Left lung (tissue), 14 donors: ENCODE measurements around the gene FHL2. TPM values are rescaled to one million over a fixed set of nuclear protein-coding genes. Genes with fewer than 3 reads are reported as not detected.
A peak's percentile ranks its signal among the peaks of the same experiment; 100 is the strongest.

Experiments
- ATAC-seq: fragments of 200-7000 bp; cut with Tn5 transposase; one replicate; pipeline ENCODE4 v1.9.1; 2020; ENCODE audit warnings: moderate library complexity
- DNase-seq, 4 donors: peaks; one replicate each; pipeline ENCODE4 v3.0.0-alpha.2; 2013 to 2020
- H3K27ac ChIP-seq, 2 donors: fragments of 200-600 bp; sonication (generic) in 1 of 2; one replicate each; pipeline versions ENCODE4 v1.5.0 to v1.8.0; 2020 to 2021
- H3K27me3 ChIP-seq, 2 donors: fragments of 200-600 bp; sonication (generic) in 1 of 2; one replicate each; pipeline versions ENCODE4 v1.5.0 to v1.8.0; 2020 to 2021
- H3K36me3 ChIP-seq, 2 donors: fragments of 200-600 bp; sonication (generic) in 1 of 2; one replicate each; pipeline versions ENCODE4 v1.5.0 to v1.8.0; 2020 to 2021
- H3K4me1 ChIP-seq, 2 donors: fragments of 200-600 bp; one replicate each; pipeline ENCODE4 v1.8.0; 2021
- H3K4me3 ChIP-seq, 2 donors: fragments of 200-600 bp; sonication (generic) in 1 of 2; one replicate each; pipeline versions ENCODE4 v1.5.0 to v1.8.0; 2020 to 2021; ENCODE audit warnings: mild to moderate bottlenecking in 1 of 2
- H3K9me3 ChIP-seq, 2 donors: fragments of 200-600 bp; sonication (generic) in 1 of 2; one replicate each; pipeline versions ENCODE4 v1.5.0 to v1.8.0; 2020 to 2021
- CTCF ChIP-seq, 2 donors: fragments of 200-600 bp; sonication (generic) in 1 of 2; IDR thresholded peaks; one replicate each; pipeline versions ENCODE4 v1.5.0 to v1.8.0; 2021; ENCODE audit warnings: antibody characterized with exemption in 2 of 2
- intact Hi-C, 2 donors: fragments of 100-400 bp; cut with DNase I; formaldehyde crosslinking; loops; one replicate each; pipeline versions ENCODE4 v1.11.2 to v1.14.2; 2022
- long read RNA-seq, 12 donors: library from polyadenylated mRNA in 2 of 12; unstranded in 2 of 12; transcript quantifications; one replicate each; pipeline ENCODE4 v2.0.0 and lab custom pipeline, GENCODE V29; 2019 to 2026
- polyA plus RNA-seq, 6 donors: library from polyadenylated mRNA; unstranded; fragments of 120-200 nt; gene quantifications; one replicate each; pipeline ENCODE4 v1.2.1, GENCODE V29; 2013; ENCODE audit not compliant: insufficient read length in 6 of 6
- total RNA-seq, 2 donors: library from RNA; stranded (reverse); fragmentation: NEBNext Ultra II Directional; extraction: Animal tissue kit (Norgen Biotek cat#: 25700); gene quantifications; one replicate each; pipeline ENCODE4 v1.2.1, GENCODE V29; 2021
- donor health status: DM: no; HTN: yes; CAD: no.
- donor health status: DM: no; HTN: no; CAD: no.

The FHL2 gene
- 10 to 100 TPM; 11.4 to 30.1 TPM for total RNA-seq
- 1 to 10 TPM; 5.0 to 6.8 (median 6.3) TPM for polyA plus RNA-seq
- long read RNA-seq, donor 1, partial matches to known transcripts, result 0 of 3 reads
- long read RNA-seq, donor 1, other reads (novel, unspliced or antisense), result 0 of 3 reads
- long read RNA-seq, donor 2, partial matches to known transcripts, result 0 of 3 reads
- long read RNA-seq, donor 2, other reads (novel, unspliced or antisense), result 0 of 3 reads
- long read RNA-seq, donor 3, partial matches to known transcripts, result 0 of 2 reads
- long read RNA-seq, donor 3, other reads (novel, unspliced or antisense), result 0 of 2 reads
- long read RNA-seq, donor 4, transcript FHL2-206 (6 exons, 1,367 nt), result major isoform, 16 of 47 reads
- long read RNA-seq, donor 4, transcript FHL2-205 (6 exons, 1,531 nt), result minor isoform, 15 of 47 reads
- long read RNA-seq, donor 4, transcript FHL2-202 (7 exons, 1,769 nt), result minor isoform, 7 of 47 reads
- long read RNA-seq, donor 4, transcript FHL2-201 (7 exons, 1,462 nt), result minor isoform, 7 of 47 reads
- long read RNA-seq, donor 4, partial matches to known transcripts, result 1 of 47 reads
- long read RNA-seq, donor 4, other reads (novel, unspliced or antisense), result 1 of 47 reads
- long read RNA-seq, donor 5, partial matches to known transcripts, result 0 of 3 reads
- long read RNA-seq, donor 5, other reads (novel, unspliced or antisense), result 0 of 3 reads
- long read RNA-seq, donor 6, partial matches to known transcripts, result 0 of 1 reads
- long read RNA-seq, donor 6, other reads (novel, unspliced or antisense), result 0 of 1 reads
- long read RNA-seq, donor 7, partial matches to known transcripts, result 0 of 1 reads
- long read RNA-seq, donor 7, other reads (novel, unspliced or antisense), result 0 of 1 reads
- long read RNA-seq, donor 8, partial matches to known transcripts, result 0 of 4 reads
- long read RNA-seq, donor 8, other reads (novel, unspliced or antisense), result 0 of 4 reads
- long read RNA-seq, donor 9, result 0 reads
- long read RNA-seq, donor 10, transcript FHL2-206 (6 exons, 1,367 nt), result major isoform, 8 of 28 reads
- long read RNA-seq, donor 10, transcript FHL2-205 (6 exons, 1,531 nt), result major isoform, 8 of 28 reads
- long read RNA-seq, donor 10, transcript FHL2-202 (7 exons, 1,769 nt), result minor isoform, 5 of 28 reads
- long read RNA-seq, donor 10, transcript FHL2-201 (7 exons, 1,462 nt), result minor isoform, 5 of 28 reads
- long read RNA-seq, donor 10, partial matches to known transcripts, result 0 of 28 reads
- long read RNA-seq, donor 10, other reads (novel, unspliced or antisense), result 2 of 28 reads
- long read RNA-seq, donor 11, partial matches to known transcripts, result 0 of 4 reads
- long read RNA-seq, donor 11, other reads (novel, unspliced or antisense), result 0 of 4 reads
- long read RNA-seq, donor 12, partial matches to known transcripts, result 0 of 4 reads
- long read RNA-seq, donor 12, other reads (novel, unspliced or antisense), result 0 of 4 reads

DNA sequence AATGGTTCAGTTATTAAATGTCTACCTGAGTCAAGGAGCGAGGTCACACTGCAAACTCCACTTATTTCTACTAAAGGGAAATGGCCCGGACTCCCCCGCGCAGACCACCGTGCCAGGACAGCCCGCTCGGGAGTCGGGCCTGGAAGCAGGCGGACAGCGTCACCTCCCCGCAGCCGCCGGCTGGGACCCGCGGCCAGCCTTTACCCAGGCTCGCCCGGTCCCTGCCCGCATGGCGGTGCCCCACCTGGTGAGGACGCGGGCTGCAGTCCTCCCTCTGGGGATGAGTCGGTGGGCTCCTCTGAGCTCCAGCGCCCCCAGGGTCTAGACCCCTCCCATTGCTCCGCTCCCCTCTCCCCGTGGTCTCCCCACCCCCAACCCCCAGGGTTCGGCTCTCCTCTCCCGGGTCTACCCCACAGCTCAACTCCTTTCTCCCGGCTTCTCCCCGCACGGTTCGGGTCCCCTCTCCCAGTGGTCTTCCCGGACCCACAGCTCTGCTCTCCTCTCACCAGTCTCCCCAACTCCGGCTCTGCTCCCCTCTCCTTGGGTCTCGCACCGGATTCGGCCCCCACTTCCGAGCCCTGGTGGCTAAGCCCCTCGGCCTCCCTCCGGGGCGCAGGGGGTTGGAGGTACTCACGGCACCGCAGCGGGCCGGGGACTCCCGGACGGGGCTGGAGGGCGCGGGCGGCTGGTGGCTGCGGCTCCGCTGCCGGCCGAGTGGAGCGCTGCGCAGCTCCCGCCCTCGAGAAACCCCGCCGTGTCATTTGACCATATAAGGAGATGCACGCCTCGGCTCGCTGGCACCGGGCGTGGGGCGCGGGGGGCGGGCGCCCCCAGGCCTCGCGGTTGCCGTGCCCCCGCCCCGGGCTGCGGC lies at the start of gene FHL2:
Gene FHL2, minus strand, starts transcription at position 716 of the 871 bp plus-strand sequence. CDS start 12,535 bp downstream, outside the sequence.
- intact Hi-C loops, result no loop called here
- Histone ChIP-seq H3K36me3 (no peaks in the 10 kb centered on the region), H3K4me3 (peak within 1 kb of the TSS; percentile 40 to 63), H3K27ac (peak within 1 kb of the TSS; percentile 39 to 54), H3K9me3 (no peaks in the 10 kb centered on the region), H3K27me3 (peaks cover 14 to 48% of the 10 kb centered on the region in 2 donors), H3K4me1 (peaks cover 0 to 10% of the 10 kb centered on the region in 2 donors)
- peak; percentile 59 to 86 (median 72) for DNase-seq
- TF ChIP-seq CTCF (IDR thresholded peaks at IDR 0.05), result peak; percentile 29 to 50
- peak; percentile 96 for ATAC-seq

GRCh38 chr2:105447476-105447875 lies 48.6 kb upstream of the FHL2 start:
- no peak for ATAC-seq

DNA sequence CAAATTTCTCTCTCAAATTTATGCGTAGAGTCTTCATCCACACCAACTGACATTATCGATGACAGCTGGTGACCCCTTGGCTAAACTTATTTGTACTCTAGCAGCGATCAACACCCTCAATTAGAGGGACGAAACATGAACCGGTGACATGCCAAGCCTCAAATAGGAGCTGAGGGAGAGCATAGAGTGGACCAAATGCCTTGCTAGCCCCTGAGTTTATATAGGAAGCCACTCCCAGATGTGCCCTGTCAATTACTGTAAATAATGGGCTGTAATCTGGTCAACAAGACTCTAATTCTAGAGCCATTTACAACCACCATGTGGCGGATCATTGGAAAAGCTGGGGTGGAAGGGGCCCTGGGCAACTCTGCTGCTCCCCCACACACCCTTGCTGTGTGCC lies 47.6 kb upstream of the FHL2 start:
- Histone ChIP-seq H3K9me3 (no peaks in the 10 kb centered on the region), H3K27ac (no peak overlapping the region), H3K4me1 (no peaks in the 10 kb centered on the region), H3K36me3 (no peaks in the 10 kb centered on the region), H3K27me3 (peaks cover 0 to 14% of the 10 kb centered on the region in 2 donors), H3K4me3 (no peak overlapping the region)
- TF ChIP-seq CTCF (IDR thresholded peaks at IDR 0.05), result no peak
- ATAC-seq, result no peak
- no peak for DNase-seq
- intact Hi-C loops, result no loop called here

More at GRCh38 chr2:105447476-105447875, 48.6 kb upstream of the FHL2 start:
- peaks cover 0 to 14% of the 10 kb centered on the region in 2 donors for H3K27me3 ChIP-seq
- no peaks in the 10 kb centered on the region for H3K4me1 ChIP-seq
- no peak for TF ChIP-seq CTCF (IDR thresholded peaks at IDR 0.05)
- no peak for DNase-seq
- H3K27ac ChIP-seq, result no peak overlapping the region
- no peak overlapping the region for H3K4me3 ChIP-seq
- H3K36me3 ChIP-seq, result no peaks in the 10 kb centered on the region
- no peaks in the 10 kb centered on the region for H3K9me3 ChIP-seq
- intact Hi-C loops, result no loop called here

GRCh38 chr2:105445976-105446375 lies 47.1 kb upstream of the FHL2 start:
- ATAC-seq, result no peak

More at GRCh38 chr2:105445976-105446375, 47.1 kb upstream of the FHL2 start:
- DNase-seq, result no peak
- no peak for TF ChIP-seq CTCF (IDR thresholded peaks at IDR 0.05)
- Histone ChIP-seq H3K9me3 (no peaks in the 10 kb centered on the region), H3K27ac (no peak overlapping the region), H3K36me3 (no peaks in the 10 kb centered on the region), H3K4me1 (no peaks in the 10 kb centered on the region), H3K4me3 (no peak overlapping the region), H3K27me3 (peaks cover 0 to 14% of the 10 kb centered on the region in 2 donors)
- intact Hi-C loops, result no loop called here
